IPS-20b (cell line): Measurements from ENCODE around the gene VSTM2L.
A peak's percentile ranks its signal among the peaks of the same experiment; 100 is the strongest.

Experiments
- H3K27ac ChIP-seq: one replicate; pipeline ENCODE4 v1.5.1; 2013; ENCODE audit warnings: low read length
- H3K27me3 ChIP-seq: 2 replicates; pipeline ENCODE4 v1.6.1; 2013; ENCODE audit warnings: mild to moderate bottlenecking, low read length, inconsistent platforms; ENCODE audit not compliant: insufficient read depth
- H3K36me3 ChIP-seq: 2 replicates; pipeline ENCODE4 v1.6.1; 2013; ENCODE audit warnings: low read depth, mild to moderate bottlenecking, inconsistent platforms, low read length, moderate library complexity; ENCODE audit not compliant: insufficient read depth
- H3K4me1 ChIP-seq: 2 replicates; pipeline ENCODE4 v1.6.1; 2013; ENCODE audit warnings: mild to moderate bottlenecking, control low read depth, inconsistent platforms, low read length, moderate library complexity; ENCODE audit not compliant: insufficient read depth
- H3K4me3 ChIP-seq: 2 replicates; pipeline ENCODE4 v1.5.1; 2013; ENCODE audit warnings: mild to moderate bottlenecking, low read length, inconsistent platforms
- H3K9ac ChIP-seq: 2 replicates; pipeline ENCODE4 v1.6.1; 2013; ENCODE audit warnings: low read depth, mild to moderate bottlenecking, inconsistent platforms, low read length, moderate library complexity
- H3K9me3 ChIP-seq: 2 replicates; pipeline ENCODE4 v1.6.1; 2013; ENCODE audit warnings: mild to moderate bottlenecking, low read depth, low read length, inconsistent platforms; ENCODE audit not compliant: insufficient read depth

The VSTM2L gene

DNA sequence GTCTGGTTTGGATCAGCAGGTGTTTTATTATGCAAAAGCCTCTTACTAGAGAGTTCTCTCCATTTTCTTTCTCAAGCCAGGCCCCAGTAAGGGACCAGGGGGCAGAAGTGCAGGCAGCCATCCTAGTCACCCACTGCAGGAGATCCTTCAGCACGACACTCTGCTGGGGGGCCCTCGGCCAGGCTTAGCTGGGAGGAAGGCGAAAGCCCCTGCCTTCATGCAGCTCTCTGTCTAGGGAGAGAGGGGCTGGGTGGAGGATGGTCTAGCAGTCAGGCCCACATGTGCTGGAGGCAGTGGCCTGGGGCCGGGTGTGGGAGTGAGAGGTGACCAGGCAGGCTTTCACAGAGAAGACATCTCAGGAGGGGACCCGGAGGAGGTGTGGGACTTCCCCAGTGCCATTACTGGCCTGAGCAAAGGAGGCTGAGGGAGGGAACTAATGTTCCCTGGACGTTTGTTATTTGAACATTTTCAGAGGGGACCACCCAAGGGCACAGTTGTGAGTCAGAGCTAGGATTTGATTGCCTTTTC, 33.5 kb upstream of the VSTM2L start:
- Histone ChIP-seq H3K4me3 (no peak overlapping the region), H3K9me3 (no peaks in the 10 kb centered on the region), H3K36me3 (peaks cover 11% of the 10 kb centered on the region), H3K9ac (peak overlapping the region; percentile 40; the same call in 1 of the 2 replicates), H3K27ac (peak overlapping the region; percentile 54), H3K4me1 (peaks cover 14% of the 10 kb centered on the region), H3K27me3 (no peaks in the 10 kb centered on the region)

DNA sequence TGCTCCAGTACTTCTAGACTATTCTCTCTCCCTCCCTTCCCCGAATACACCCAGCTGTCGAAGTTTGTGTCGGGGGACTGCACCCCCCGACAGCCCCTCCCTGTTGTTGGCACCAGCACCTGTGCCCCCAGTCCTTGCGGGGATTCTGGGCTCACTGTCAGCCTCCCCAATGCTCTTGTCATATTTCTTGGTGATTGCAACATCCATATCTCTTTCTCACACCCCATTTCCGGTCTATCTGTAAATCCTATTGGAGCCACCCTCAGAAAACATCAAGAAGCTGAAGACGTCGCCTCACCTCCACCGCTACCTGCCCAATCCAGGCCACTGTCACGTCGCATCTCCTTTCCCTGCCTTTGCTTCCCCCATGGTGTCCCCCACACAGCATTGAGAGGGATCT, 32.6 kb upstream of the VSTM2L start:
- peaks cover 11% of the 10 kb centered on the region for H3K36me3 ChIP-seq
- no peaks in the 10 kb centered on the region for H3K9me3 ChIP-seq
- peaks cover 14% of the 10 kb centered on the region for H3K4me1 ChIP-seq
- H3K27me3 ChIP-seq: no peaks in the 10 kb centered on the region
- H3K27ac ChIP-seq: no peak overlapping the region
- no peak overlapping the region for H3K4me3 ChIP-seq
- H3K9ac ChIP-seq: no peak overlapping the region

GRCh38 chr20:37871751-37872150, 31.2 kb upstream of the VSTM2L start:
- Histone ChIP-seq H3K36me3 (peaks cover 11% of the 10 kb centered on the region), H3K27ac (no peak overlapping the region), H3K4me1 (peaks cover 14% of the 10 kb centered on the region)

GRCh38 chr20:37872161-37872560, 30.8 kb upstream of the VSTM2L start:
- Histone ChIP-seq H3K36me3 (peaks cover 11% of the 10 kb centered on the region), H3K9me3 (no peaks in the 10 kb centered on the region), H3K9ac (no peak overlapping the region), H3K4me3 (no peak overlapping the region), H3K4me1 (peaks cover 14% of the 10 kb centered on the region), H3K27ac (no peak overlapping the region), H3K27me3 (no peaks in the 10 kb centered on the region)

More at GRCh38 chr20:37871751-37872150, 31.2 kb upstream of the VSTM2L start:
- no peaks in the 10 kb centered on the region for H3K9me3 ChIP-seq
- no peaks in the 10 kb centered on the region for H3K27me3 ChIP-seq
- no peak overlapping the region for H3K4me3 ChIP-seq
- no peak overlapping the region for H3K9ac ChIP-seq

DNA sequence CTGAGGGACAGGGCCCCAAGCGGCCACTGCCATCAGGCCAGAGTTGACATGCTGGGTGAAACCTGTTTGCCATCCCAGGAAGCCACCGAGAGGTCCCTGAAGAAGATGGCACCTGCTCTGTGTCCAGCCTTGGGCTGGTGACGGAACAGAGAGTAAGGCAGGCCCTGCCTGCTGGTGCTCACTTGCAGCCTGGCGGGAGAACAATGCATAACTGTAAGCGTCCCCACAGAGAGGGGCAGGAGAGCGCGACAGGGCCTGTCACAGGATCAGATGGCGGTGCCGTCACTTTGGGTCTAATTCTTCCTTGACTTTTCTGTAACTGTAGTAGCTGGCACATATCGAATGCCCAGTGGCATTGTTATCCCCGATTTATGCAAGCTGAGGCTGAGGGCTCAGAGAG, 29.0 kb upstream of the VSTM2L start:
- H3K27me3 ChIP-seq: no peaks in the 10 kb centered on the region
- H3K27ac ChIP-seq: no peak overlapping the region
- peaks cover 11% of the 10 kb centered on the region for H3K36me3 ChIP-seq
- H3K9me3 ChIP-seq: no peaks in the 10 kb centered on the region
- H3K9ac ChIP-seq: no peak overlapping the region
- H3K4me3 ChIP-seq: no peak overlapping the region
- peaks cover 11% of the 10 kb centered on the region for H3K4me1 ChIP-seq

DNA sequence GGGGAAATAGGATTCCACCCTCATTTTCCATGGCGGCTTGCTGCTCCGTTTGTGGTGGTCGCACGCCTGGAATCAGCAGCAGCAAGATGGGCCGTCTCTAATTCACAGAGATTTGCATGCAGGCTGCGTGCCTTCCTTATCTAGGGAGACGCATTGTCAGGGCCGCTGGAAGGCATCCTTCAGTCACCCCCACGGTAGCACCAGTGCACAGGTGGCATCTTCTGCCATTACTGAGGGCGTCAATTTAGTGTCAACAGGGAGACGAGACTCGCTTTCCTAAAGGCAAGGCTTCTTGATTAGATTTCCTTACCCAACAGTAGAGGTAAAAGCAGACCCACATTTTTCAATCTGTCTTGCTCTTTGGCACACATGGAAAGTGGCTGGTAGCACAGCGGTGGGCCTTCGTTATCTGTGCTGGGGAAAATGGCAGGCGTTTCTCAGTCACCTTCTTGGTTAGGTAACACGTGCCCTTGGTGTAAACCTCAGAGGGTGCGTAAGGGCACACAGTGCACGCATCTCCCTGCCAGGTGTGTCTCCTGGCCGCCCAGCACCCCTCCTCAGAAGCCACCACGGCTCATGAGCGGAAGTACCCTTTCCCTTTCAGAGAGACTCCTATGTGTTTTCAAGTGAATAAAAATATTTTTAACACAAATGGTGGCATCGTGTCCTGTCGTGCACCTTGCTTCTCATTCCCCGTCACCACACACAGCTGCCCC, 27.3 kb upstream of the VSTM2L start:
- no peak overlapping the region for H3K27ac ChIP-seq
- H3K4me3 ChIP-seq: no peak overlapping the region
- no peaks in the 10 kb centered on the region for H3K27me3 ChIP-seq

GRCh38 chr20:37876863-37877262, 26.1 kb upstream of the VSTM2L start:
- Histone ChIP-seq H3K36me3 (peaks cover 7% of the 10 kb centered on the region), H3K4me3 (no peak overlapping the region), H3K9ac (no peak overlapping the region), H3K27ac (no peak overlapping the region), H3K9me3 (no peaks in the 10 kb centered on the region), H3K4me1 (no peaks in the 10 kb centered on the region), H3K27me3 (no peaks in the 10 kb centered on the region)

More for the DNA sequence above, 27.3 kb upstream of the VSTM2L start:
- H3K36me3 ChIP-seq: peaks cover 11% of the 10 kb centered on the region
- no peaks in the 10 kb centered on the region for H3K9me3 ChIP-seq
- no peak overlapping the region for H3K9ac ChIP-seq
- no peaks in the 10 kb centered on the region for H3K4me1 ChIP-seq

GRCh38 chr20:37877832-37878772, 24.8 kb upstream of the VSTM2L start:
- H3K9ac ChIP-seq: no peak overlapping the region
- no peaks in the 10 kb centered on the region for H3K27me3 ChIP-seq
- peaks cover 7% of the 10 kb centered on the region for H3K36me3 ChIP-seq
- no peak overlapping the region for H3K27ac ChIP-seq
- no peak overlapping the region for H3K4me3 ChIP-seq
- H3K9me3 ChIP-seq: no peaks in the 10 kb centered on the region
- no peaks in the 10 kb centered on the region for H3K4me1 ChIP-seq

DNA sequence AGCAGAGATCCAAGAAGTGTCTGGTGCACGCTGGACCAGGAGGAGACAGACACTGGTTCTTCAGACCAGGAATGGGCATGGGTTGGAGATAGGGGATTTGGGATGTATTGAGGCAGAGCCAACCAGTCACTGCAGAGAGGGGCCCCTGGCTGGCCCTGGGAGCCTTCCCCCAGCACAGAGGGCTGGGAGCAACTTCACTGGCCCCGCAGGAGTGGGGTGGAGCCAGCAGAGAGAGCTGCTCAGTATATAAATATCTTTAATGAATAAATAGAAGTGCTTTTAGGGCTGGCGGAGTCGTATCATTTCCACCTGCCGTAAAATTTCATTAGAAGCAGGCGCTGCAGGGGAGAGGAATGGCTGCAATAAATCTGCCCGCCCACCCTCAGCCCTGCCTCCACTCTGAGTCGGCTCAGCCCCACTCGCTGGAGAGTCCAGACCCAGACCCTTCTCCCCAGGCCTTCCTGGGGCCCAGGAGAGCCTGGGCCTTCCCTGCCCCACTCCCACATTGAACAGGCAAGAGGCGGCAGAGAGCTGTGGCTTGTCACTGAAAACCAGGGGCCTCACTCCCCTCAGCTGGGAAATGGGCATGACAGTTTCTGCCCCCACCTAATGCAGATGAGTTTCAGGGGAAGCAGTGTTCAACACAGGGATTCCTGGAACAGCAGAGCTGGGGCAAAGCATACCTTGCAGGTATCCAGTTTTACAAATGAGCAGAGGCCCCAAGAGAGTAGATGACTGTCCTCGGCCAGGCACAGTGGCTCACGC, 23.9 kb upstream of the VSTM2L start:
- no peaks in the 10 kb centered on the region for H3K27me3 ChIP-seq
- H3K9ac ChIP-seq: no peak overlapping the region
- H3K27ac ChIP-seq: no peak overlapping the region
- H3K4me3 ChIP-seq: no peak overlapping the region
- H3K4me1 ChIP-seq: no peaks in the 10 kb centered on the region
- H3K36me3 ChIP-seq: peaks cover 1% of the 10 kb centered on the region; the same call in 1 of the 2 replicates
- H3K9me3 ChIP-seq: no peaks in the 10 kb centered on the region

DNA sequence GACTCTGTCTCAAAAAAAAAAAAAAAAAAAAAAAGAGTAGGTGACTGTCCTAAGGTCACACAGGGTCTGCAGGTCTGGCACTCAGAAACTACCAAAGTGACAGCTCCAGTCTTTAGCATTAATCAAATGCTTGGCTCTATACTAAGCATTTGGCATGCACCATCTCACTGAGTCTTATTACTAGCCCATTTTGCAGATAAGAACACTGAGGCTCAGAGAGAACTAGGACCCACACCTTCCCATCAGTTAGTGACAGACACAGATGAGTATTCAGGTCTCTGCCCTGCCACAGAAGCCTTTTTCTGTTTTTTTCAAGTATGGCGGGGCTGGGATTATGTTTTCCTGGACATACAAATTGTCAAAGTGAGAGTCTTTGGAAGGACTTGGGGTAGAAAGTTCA, 23.1 kb upstream of the VSTM2L start:
- H3K27ac ChIP-seq: no peak overlapping the region
- no peaks in the 10 kb centered on the region for H3K4me1 ChIP-seq
- no peak overlapping the region for H3K9ac ChIP-seq
- H3K4me3 ChIP-seq: no peak overlapping the region
- H3K36me3 ChIP-seq: no peaks in the 10 kb centered on the region
- no peaks in the 10 kb centered on the region for H3K27me3 ChIP-seq
- no peaks in the 10 kb centered on the region for H3K9me3 ChIP-seq
